GM12878 (cell line): ENCODE measurements around the gene ANK3. TPM values are rescaled to one million over a fixed set of nuclear protein-coding genes. Genes with fewer than 3 reads are reported as not detected.

Source experiments
- ATAC-seq: fragments of 200-7000 bp; cut with Tn5 transposase; 3 replicates; pipeline ENCODE4 v1.9.1; 2020; ENCODE audit warnings: mild to moderate bottlenecking, moderate library complexity
- BruUV-seq: library from RNA; stranded (reverse); fragments of 400-500 nt; replicated peaks from 2 replicates; lab custom pipeline; 2021; lab: Mats Ljungman, UMichigan
- CTCF ChIA-PET: fragments of 300-600 bp; sonication (Branson Sonifier 250); formaldehyde crosslinking; extraction: SDS; loops from one replicate; lab custom pipeline; 2021; ENCODE audit warnings: inconsistent platforms; lab: Yijun Ruan, JAX
- POLR2A ChIA-PET: fragments of 350-600 bp; formaldehyde crosslinking; extraction: SDS; loops from one replicate; lab custom pipeline; 2021; ENCODE audit warnings: inconsistent platforms; lab: Charles Lee
- RAD21 ChIA-PET: fragments of 300-600 bp; sonication (Branson Sonifier 250); formaldehyde crosslinking; loops from one replicate; lab custom pipeline; 2023; ENCODE audit warnings: antibody characterized with exemption; ENCODE audit not compliant: unreplicated experiment; lab: Charles Lee
- SMC1A ChIA-PET: fragments of 300-600 bp; sonication (Branson Sonifier 250); formaldehyde crosslinking; loops from one replicate; lab custom pipeline; 2023; ENCODE audit not compliant: unreplicated experiment, uncharacterized antibody; lab: Charles Lee
- DNase-seq: peaks from one replicate; pipeline ENCODE4 v3.0.0-alpha.2; 2011; ENCODE audit warnings: low read depth, low spot score
- FAIRE-seq: peaks from 3 replicates; lab custom pipeline; 2011; peaks lifted over from hg19 to GRCh38; lab: Jason Lieb, UNC
- H2AFZ ChIP-seq: 2 replicates; pipeline ENCODE4 v1.6.0; 2011; ENCODE audit warnings: low read depth, low read length, control low read depth; ENCODE audit not compliant: control insufficient read depth
- H3K27ac ChIP-seq: 2 replicates; pipeline ENCODE4 v1.5.1; 2011; ENCODE audit warnings: control low read depth; ENCODE audit not compliant: control insufficient read depth, insufficient read depth
- H3K27me3 ChIP-seq, 2 experiments: replicated peaks in 1 of 2; 2 replicates each; pipeline versions ENCODE4 v1.6.0 to v1.6.1; 2011; ENCODE audit warnings: low read length in 1 of 2; ENCODE audit not compliant: control insufficient read depth in 2 of 2, insufficient read depth in 2 of 2
- H3K36me3 ChIP-seq, 2 experiments: 2 replicates each; pipeline ENCODE4 v1.5.1; 2011; ENCODE audit warnings: low read length in 1 of 2; ENCODE audit not compliant: control insufficient read depth in 2 of 2, insufficient read depth in 2 of 2
- H3K4me1 ChIP-seq: 2 replicates; pipeline ENCODE4 v1.6.1; 2011; ENCODE audit warnings: mild to moderate bottlenecking, low read length, moderate library complexity, mixed read lengths; ENCODE audit not compliant: control insufficient read depth, insufficient read depth
- H3K4me2 ChIP-seq: 2 replicates; pipeline ENCODE4 v1.6.0; 2011; ENCODE audit warnings: control low read depth; ENCODE audit not compliant: control insufficient read depth, insufficient read depth
- H3K4me3 ChIP-seq: fragments of 200-600 bp; sonication (generic); 2 replicates; pipeline ENCODE4 v1.5.1; 2016
- H3K79me2 ChIP-seq: 2 replicates; pipeline ENCODE4 v1.6.0; 2011; ENCODE audit warnings: low read length; ENCODE audit not compliant: control insufficient read depth, insufficient read depth
- H3K9ac ChIP-seq: 2 replicates; pipeline ENCODE4 v1.8.0; 2011; ENCODE audit warnings: low read length, control low read depth, mixed read lengths; ENCODE audit not compliant: control insufficient read depth, insufficient read depth
- H3K9me3 ChIP-seq: replicated peaks from 3 replicates; pipeline ENCODE4 v1.5.1; 2011; ENCODE audit warnings: mild to moderate bottlenecking, low read length; ENCODE audit not compliant: control insufficient read depth, insufficient read depth
- H4K20me1 ChIP-seq: 2 replicates; pipeline ENCODE4 v1.6.0; 2011; ENCODE audit not compliant: control insufficient read depth, insufficient read depth
- CREB1 ChIP-seq: IDR thresholded peaks from 2 replicates; pipeline ENCODE4 v1.6.1; 2012; ENCODE audit warnings: low read depth, mild to moderate bottlenecking, inconsistent platforms
- FOXK2 ChIP-seq: fragments of 450-650 bp; IDR thresholded peaks from 2 replicates; pipeline ENCODE4 v1.6.1; 2017; ENCODE audit warnings: mild to moderate bottlenecking, moderate library complexity
- FOXM1 ChIP-seq: IDR thresholded peaks from 2 replicates; pipeline ENCODE4 v1.6.1; 2012; ENCODE audit warnings: low read depth, mild to moderate bottlenecking, inconsistent platforms, low read length, moderate library complexity
- HDAC6 ChIP-seq: fragments of 200-600 bp; sonication (generic); IDR thresholded peaks from one replicate; pipeline ENCODE4 v1.8.0; 2017; ENCODE audit warnings: antibody characterized with exemption; ENCODE audit not compliant: unreplicated experiment
- IRF4 ChIP-seq: IDR thresholded peaks from 2 replicates; pipeline ENCODE4 v1.6.1; 2011; ENCODE audit warnings: low read depth, low read length
- LARP7 ChIP-seq: fragments of 450-650 bp; IDR thresholded peaks from 2 replicates; pipeline ENCODE4 v1.6.1; 2017; ENCODE audit warnings: mild to moderate bottlenecking
- MYB ChIP-seq: fragments of 150-350 bp; IDR thresholded peaks from 2 replicates; pipeline ENCODE4 v1.6.1; 2014; ENCODE audit warnings: mild to moderate bottlenecking, low read depth, low read length, borderline replicate concordance
- RAD21 ChIP-seq: IDR thresholded peaks from 2 replicates; pipeline ENCODE4 v1.6.1; 2011; ENCODE audit warnings: mild to moderate bottlenecking, low read depth, low read length, moderate library complexity; ENCODE audit not compliant: insufficient read depth
- RAD51 ChIP-seq: fragments of 450-650 bp; IDR thresholded peaks from 2 replicates; pipeline ENCODE4 v1.6.1; 2016; ENCODE audit warnings: moderate library complexity, mild to moderate bottlenecking, inconsistent platforms
- SIX5 ChIP-seq: IDR thresholded peaks from 2 replicates; pipeline ENCODE4 v1.6.1; 2011; ENCODE audit warnings: mild to moderate bottlenecking, low read depth, low read length, moderate library complexity; ENCODE audit not compliant: severe bottlenecking
- ZNF217 ChIP-seq: fragments of 450-650 bp; IDR thresholded peaks from 2 replicates; pipeline ENCODE4 v1.6.1; 2017; ENCODE audit warnings: antibody characterized with exemption, mild to moderate bottlenecking
- WGBS: methylation state at CpG from one replicate; pipeline ENCODE4 v1.1.6; 2016; ENCODE audit warnings: low lambda C conversion rate; ENCODE audit not compliant: insufficient replicate concordance, insufficient coverage; ENCODE audit errors: missing lambda C conversion rate; 5-methylcytosine and 5-hydroxymethylcytosine counted together
- in situ Hi-C: fragments of 300-500 bp; cut with MboI; formaldehyde crosslinking; loops from 9 replicates; pipeline ENCODE4 v1.14.3; 2018; ENCODE audit warnings: mixed read lengths
- intact Hi-C: fragments of 100-400 bp; cut with micrococcal nuclease; formaldehyde crosslinking; loops from one replicate; pipeline ENCODE4 v1.14.2; 2022; ENCODE audit not compliant: unreplicated experiment
- polyA plus RNA-seq, 11 experiments: library from polyadenylated mRNA; depleted of rRNA in 4 of 11; unstranded in 6 of 11; stranded (reverse) in 5 of 11; fragments of >200 nt; fragmentation: Nextera tagmentation in 4 of 11; fragmentation: Illumina TruSeq in 1 of 11; extraction: Ambion mirVana in 4 of 11; extraction: Trizol in 1 of 11; gene quantifications; 1 replicate in 1 of 11; 2 replicates in 10 of 11; pipeline versions ENCODE4 v1.2.1 to v1.2.3, GENCODE V29; 2011 to 2016; ENCODE audit warnings: inconsistent platforms in 2 of 11, missing spikeins in 2 of 11, low read depth in 1 of 11
- total RNA-seq, 4 experiments: library from RNA; depleted of rRNA in 3 of 4; stranded (reverse); fragments of >200 nt in 3 of 4; fragmentation: Illumina TruSeq in 1 of 4; extraction: Trizol in 1 of 4; gene quantifications; 2 replicates each; pipeline versions ENCODE4 v1.2.1 to v1.2.3, GENCODE V29; 2013 to 2021

ANK3 gene
- total and polyA plus RNA-seq, 10 of the 15 experiments (the other 5 are each of a cell fraction or from before 2014, with no cell fraction given) = 0.06 to 0.82 (median 0.20) TPM; not detected in 2

DNA sequence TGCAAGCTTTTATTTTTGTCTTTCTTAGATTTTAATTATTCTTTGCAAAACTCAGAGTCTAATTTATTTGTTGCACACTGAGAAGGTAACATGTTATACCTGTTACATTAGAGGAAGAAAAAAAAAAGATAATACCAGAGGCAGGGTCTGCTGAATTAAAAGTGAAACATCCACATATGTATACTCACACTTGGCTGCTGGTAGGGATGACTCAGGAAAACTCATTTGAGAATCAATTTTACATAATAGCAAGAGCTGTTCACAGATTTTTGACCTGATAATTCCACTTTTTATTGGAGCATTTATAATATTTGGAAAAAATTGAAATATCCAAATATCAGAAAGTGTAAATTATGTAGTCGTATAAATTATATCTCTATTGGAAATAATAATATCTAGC is 405.3 kb downstream of the ANK3 start:
- TF ChIP-seq RAD21 (no peak), MYB (no peak), LARP7 (no peak), HDAC6 (no peak), FOXM1 (no peak)
- no peaks in the 10 kb centered on the region for H3K9me3 ChIP-seq
- no peak overlapping the region for H3K4me3 ChIP-seq
- no peaks in the 10 kb centered on the region for H3K4me1 ChIP-seq
- no peaks in the 10 kb centered on the region for H3K27me3 ChIP-seq
- DNase-seq (no peak), FAIRE-seq (no peak), ATAC-seq (no peak)
- no peaks in the 10 kb centered on the region for H3K79me2 ChIP-seq
- ChIA-PET RAD21 (interaction anchor here (0.7 kb wide), 1 partner anchor 314 kb away, joined by 4 read pairs; no protein-coding TSS in a partner anchor), POLR2A (interaction anchor here (0.6 kb wide), 1 partner anchor 46 kb away, joined by 11 read pairs; no protein-coding TSS in a partner anchor), CTCF (no interaction called here), SMC1A (no interaction called here)
- H2AFZ ChIP-seq = no peak overlapping the region
- no TSS peak for BruUV-seq
- H3K36me3 ChIP-seq = no peaks in the 10 kb centered on the region
- 35% methylated on average over 1 of the region's 1 CpG for WGBS
- H4K20me1 ChIP-seq = no peaks in the 10 kb centered on the region
- in situ Hi-C loops (no loop called here), intact Hi-C loops (no loop called here)
- H3K9ac ChIP-seq = no peak overlapping the region
- no peak overlapping the region for H3K27ac ChIP-seq
- H3K4me2 ChIP-seq = no peak overlapping the region

DNA sequence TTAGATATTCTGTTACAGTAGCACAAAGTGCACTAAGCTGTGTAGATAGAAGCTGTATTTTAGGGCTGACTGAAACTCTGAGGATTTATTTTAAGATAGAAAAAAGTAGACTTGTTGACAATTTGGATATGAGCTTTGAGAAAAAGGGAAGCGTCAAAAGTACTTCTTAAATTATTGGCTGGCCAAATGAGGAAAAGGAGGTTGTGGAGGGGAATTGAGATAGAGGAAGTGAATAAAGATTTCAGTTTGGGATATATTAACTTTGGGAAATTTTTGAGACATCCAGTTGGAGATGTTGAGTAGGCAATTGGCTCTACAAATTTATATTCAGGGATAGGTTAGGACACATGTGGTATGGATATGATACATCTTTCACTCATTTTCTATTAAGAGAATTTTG is 409.3 kb downstream of the ANK3 start:
- no peak overlapping the region for H2AFZ ChIP-seq
- intact Hi-C loops = no loop called here
- H3K27ac ChIP-seq = no peak overlapping the region
- no peaks in the 10 kb centered on the region for H3K4me1 ChIP-seq
- no peaks in the 10 kb centered on the region for H3K9me3 ChIP-seq
- H4K20me1 ChIP-seq = no peaks in the 10 kb centered on the region
- CTCF ChIA-PET = interaction anchor here (0.9 kb wide), 1 partner anchor 9 kb away, joined by 3 read pairs; no protein-coding TSS in a partner anchor
- no peaks in the 10 kb centered on the region for H3K27me3 ChIP-seq
- no peak for ATAC-seq
- H3K9ac ChIP-seq = no peak overlapping the region
- BruUV-seq = no TSS peak
- RAD21 ChIA-PET = no interaction called here
- POLR2A ChIA-PET = no interaction called here
- DNase-seq = no peak
- H3K4me2 ChIP-seq = no peak overlapping the region
- no peaks in the 10 kb centered on the region for H3K36me3 ChIP-seq
- no peak overlapping the region for H3K4me3 ChIP-seq
- H3K79me2 ChIP-seq = no peaks in the 10 kb centered on the region
- FAIRE-seq = no peak
- 100% methylated on average over 1 of the region's 1 CpG for WGBS
- TF ChIP-seq ZNF217 (no peak), SIX5 (no peak), RAD51 (no peak), CREB1 (no peak), FOXM1 (no peak), FOXK2 (no peak), IRF4 (no peak)
- SMC1A ChIA-PET = no interaction called here
- in situ Hi-C loops = no loop called here
